ENCODE measurements around the gene OTUD1. TPM values are rescaled to one million over a fixed set of nuclear protein-coding genes. Genes with fewer than 3 reads are reported as not detected.

Gene OTUD1
- total RNA-seq, 4 donors from 2014 or later, result 6.8 to 19.9 (median 12.8) TPM

DNA sequence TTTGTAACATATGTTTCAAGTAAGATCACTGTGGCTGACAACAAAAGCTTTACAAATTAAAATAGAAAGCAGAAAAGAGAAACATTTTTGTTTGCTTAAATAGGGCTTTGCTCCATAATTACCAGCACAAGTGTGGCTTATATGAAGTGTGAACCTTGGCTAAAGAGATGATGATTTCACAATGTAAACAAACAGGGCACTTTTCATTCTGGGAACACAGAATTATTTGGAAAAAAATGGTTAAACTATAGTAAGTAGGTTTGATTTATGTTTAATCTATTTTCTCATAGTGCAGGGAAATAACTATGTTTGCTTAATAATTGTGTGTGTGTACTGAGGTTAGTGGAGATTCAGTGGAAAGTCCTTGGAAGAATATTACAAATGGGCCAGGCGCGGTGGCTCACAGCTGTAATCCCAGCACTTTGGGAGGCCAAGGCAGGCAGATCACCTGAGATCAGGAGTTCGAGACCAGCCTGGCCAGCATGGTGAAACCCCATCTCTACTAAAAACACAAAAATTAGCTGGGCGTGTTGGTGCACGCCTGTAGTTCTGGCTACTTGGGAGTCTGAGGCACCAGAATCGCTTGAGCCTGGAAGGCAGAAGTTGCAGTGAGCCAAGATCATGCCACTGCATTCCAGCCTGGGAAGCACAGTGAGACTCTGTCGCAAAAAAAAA, 19.1 kb upstream of the OTUD1 start:
- no peaks in the 10 kb centered on the region for H3K36me3 ChIP-seq
- H3K4me1 ChIP-seq, result no peaks in the 10 kb centered on the region
- H3K4me3 ChIP-seq, result no peak overlapping the region
- TF ChIP-seq POLR2A (IDR thresholded peaks at IDR 0.05), result no peak
- TF ChIP-seq, protein P1, sequence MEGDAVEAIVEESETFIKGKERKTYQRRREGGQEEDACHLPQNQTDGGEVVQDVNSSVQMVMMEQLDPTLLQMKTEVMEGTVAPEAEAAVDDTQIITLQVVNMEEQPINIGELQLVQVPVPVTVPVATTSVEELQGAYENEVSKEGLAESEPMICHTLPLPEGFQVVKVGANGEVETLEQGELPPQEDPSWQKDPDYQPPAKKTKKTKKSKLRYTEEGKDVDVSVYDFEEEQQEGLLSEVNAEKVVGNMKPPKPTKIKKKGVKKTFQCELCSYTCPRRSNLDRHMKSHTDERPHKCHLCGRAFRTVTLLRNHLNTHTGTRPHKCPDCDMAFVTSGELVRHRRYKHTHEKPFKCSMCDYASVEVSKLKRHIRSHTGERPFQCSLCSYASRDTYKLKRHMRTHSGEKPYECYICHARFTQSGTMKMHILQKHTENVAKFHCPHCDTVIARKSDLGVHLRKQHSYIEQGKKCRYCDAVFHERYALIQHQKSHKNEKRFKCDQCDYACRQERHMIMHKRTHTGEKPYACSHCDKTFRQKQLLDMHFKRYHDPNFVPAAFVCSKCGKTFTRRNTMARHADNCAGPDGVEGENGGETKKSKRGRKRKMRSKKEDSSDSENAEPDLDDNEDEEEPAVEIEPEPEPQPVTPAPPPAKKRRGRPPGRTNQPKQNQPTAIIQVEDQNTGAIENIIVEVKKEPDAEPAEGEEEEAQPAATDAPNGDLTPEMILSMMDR (IDR thresholded peaks at IDR 0.05), result no peak
- intact Hi-C loops (cut with DNase I; ENCODE audit: low total_unique reads), result no loop called here
- no peak overlapping the region for H3K27ac ChIP-seq
- DNase-seq, result no peak
- H3K9me3 ChIP-seq, result no peaks in the 10 kb centered on the region
- H3K27me3 ChIP-seq, result no peaks in the 10 kb centered on the region

DNA sequence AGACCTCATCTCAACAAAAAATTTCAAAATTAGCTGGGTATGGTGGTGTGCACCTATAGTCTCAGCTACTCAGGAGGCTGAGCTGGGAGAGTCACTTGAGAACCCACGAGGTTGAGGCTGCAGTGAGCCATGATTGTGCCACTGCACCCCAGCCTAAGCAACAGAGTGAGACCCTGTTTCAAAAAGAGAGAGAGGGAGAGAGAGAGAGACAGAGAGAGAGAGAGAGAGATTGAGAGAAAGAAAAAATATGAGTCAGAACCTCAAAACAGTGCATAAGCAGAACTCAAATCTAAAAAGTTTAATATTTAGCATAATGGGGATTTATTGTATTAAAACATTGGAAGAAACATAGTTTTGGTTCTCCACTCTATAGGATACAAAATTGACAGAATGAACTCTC, 17.5 kb upstream of the OTUD1 start:
- intact Hi-C loops (cut with DNase I; ENCODE audit: low total_unique reads), result no loop called here
- Histone ChIP-seq H3K27me3 (no peaks in the 10 kb centered on the region), H3K36me3 (no peaks in the 10 kb centered on the region), H3K9me3 (no peaks in the 10 kb centered on the region), H3K4me3 (no peak overlapping the region), H3K4me1 (no peaks in the 10 kb centered on the region), H3K27ac (no peak overlapping the region)
- TF ChIP-seq, protein P1 (IDR thresholded peaks at IDR 0.05), result no peak
- TF ChIP-seq POLR2A (IDR thresholded peaks at IDR 0.05), result no peak
- no peak for DNase-seq

DNA sequence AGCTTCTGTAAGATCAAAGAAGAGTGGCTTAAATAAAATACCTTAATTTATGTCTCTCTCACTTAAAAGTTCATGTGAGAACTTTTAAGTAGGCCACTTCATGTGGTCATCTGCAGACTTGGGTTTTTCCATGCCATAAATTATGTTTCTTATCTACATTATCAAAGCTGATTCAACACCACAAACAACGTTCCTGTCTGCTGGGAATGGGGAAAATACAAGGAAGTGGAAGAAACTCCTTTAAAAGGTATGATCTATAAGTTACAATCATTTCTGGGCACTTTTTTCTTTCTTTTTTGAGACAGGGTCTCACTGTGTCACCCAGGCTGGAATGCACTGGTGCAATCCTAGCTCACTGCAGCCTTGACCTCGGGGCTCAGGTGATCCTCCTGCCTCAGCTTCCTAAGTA, 16.9 kb upstream of the OTUD1 start:
- no peaks in the 10 kb centered on the region for H3K27me3 ChIP-seq
- no peak overlapping the region for H3K4me3 ChIP-seq
- intact Hi-C loops (cut with DNase I; ENCODE audit: low total_unique reads), result no loop called here
- no peak for DNase-seq
- TF ChIP-seq POLR2A (IDR thresholded peaks at IDR 0.05), result no peak
- TF ChIP-seq, protein P1 (IDR thresholded peaks at IDR 0.05), result no peak
- no peaks in the 10 kb centered on the region for H3K4me1 ChIP-seq
- no peaks in the 10 kb centered on the region for H3K36me3 ChIP-seq
- no peak overlapping the region for H3K27ac ChIP-seq
- no peaks in the 10 kb centered on the region for H3K9me3 ChIP-seq

DNA sequence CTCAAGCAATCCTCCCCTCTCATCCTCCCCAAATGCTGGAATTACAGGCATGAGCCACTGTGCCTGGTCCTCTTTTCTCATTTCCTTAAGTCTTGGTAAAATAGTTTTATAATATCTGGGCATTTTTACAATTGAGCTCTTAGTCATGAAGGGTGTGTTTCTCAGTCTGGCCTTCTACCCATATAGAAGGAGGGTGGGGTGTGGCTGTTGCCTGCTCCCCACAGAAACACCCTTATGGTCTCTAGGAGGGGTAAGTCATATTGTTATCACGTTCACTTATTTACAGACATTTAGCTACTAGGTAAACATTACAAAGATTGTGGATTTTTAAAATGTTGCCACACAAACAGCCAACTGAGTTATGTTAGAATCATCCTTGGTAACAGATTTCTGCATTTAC, 6.7 kb upstream of the OTUD1 start:
- no peak for DNase-seq
- Histone ChIP-seq H3K4me1 (no peaks in the 10 kb centered on the region), H3K4me3 (no peak overlapping the region), H3K27ac (no peak overlapping the region), H3K9me3 (no peaks in the 10 kb centered on the region), H3K36me3 (no peaks in the 10 kb centered on the region), H3K27me3 (no peaks in the 10 kb centered on the region)
- intact Hi-C loops (cut with DNase I; ENCODE audit: low total_unique reads), result no loop called here
- TF ChIP-seq, protein P1 (IDR thresholded peaks at IDR 0.05), result no peak
- no peak for TF ChIP-seq POLR2A (IDR thresholded peaks at IDR 0.05)

DNA sequence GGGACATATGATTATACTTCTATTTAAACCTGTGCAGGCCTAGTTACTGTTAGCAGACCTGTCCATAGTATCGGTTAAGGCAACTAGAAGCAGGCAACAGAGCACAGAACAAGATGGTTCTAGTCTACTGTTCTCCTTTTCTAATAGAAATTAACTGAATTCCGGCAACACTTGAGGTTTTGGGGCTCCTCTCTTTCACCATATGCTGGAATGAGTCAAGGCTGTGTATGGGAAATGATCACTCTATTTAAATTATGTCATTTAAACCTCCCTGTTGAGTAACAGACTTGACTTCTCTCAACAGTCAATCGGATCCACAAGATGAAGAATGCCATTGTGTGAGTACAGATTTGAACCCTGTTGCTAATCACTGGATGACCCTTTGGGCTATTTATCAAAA, 6.2 kb upstream of the OTUD1 start:
- no peaks in the 10 kb centered on the region for H3K36me3 ChIP-seq
- no peaks in the 10 kb centered on the region for H3K27me3 ChIP-seq
- no peak overlapping the region for H3K4me3 ChIP-seq
- intact Hi-C loops (cut with DNase I; ENCODE audit: low total_unique reads), result no loop called here
- H3K4me1 ChIP-seq, result no peaks in the 10 kb centered on the region
- no peak overlapping the region for H3K27ac ChIP-seq
- no peak for TF ChIP-seq POLR2A (IDR thresholded peaks at IDR 0.05)
- TF ChIP-seq, protein P1 (IDR thresholded peaks at IDR 0.05), result no peak
- no peaks in the 10 kb centered on the region for H3K9me3 ChIP-seq
- DNase-seq, result no peak

Data from uterus (tissue), 4 donors.